ENCODE results near the gene KIFC1.
"Not testable (repeated sequence)": the region's sequence is repeated elsewhere in the genome, so short reads cannot be mapped to it uniquely, and the experiment has no call there.

The KIFC1 gene

GRCh38 chr6:33391278-33391921 lies at the start of gene KIFC1:
Gene KIFC1 (plus strand): TSS chr6:33391823. CDS start chr6:33391986, 163 bp downstream.
- DNase-seq (ENCODE audit: low read depth in 2 of 2): peak; percentile 98 to 99

- not testable (repeated sequence) for DNase-seq (ENCODE audit: low read depth in 2 of 2)
Measured at GRCh38 chr6:33343606-33343952, 48.0 kb upstream of the KIFC1 start.

GRCh38 chr6:33343953-33344611 lies 47.5 kb upstream of the KIFC1 start:
- no peak for DNase-seq (ENCODE audit: low read depth in 2 of 2)

- DNase-seq (ENCODE audit: low read depth in 2 of 2): peak; percentile 32 to 34
Measured at GRCh38 chr6:33344701-33345697, 46.6 kb upstream of the KIFC1 start.

- DNase-seq (ENCODE audit: low read depth in 2 of 2): not testable (repeated sequence)
Measured at GRCh38 chr6:33346972-33347371, 44.7 kb upstream of the KIFC1 start.

- no peak for DNase-seq (ENCODE audit: low read depth in 2 of 2)
Measured at GRCh38 chr6:33347816-33348215, 43.8 kb upstream of the KIFC1 start.

GRCh38 chr6:33355860-33356259 lies 35.8 kb upstream of the KIFC1 start:
- DNase-seq (ENCODE audit: low read depth in 2 of 2): not testable (repeated sequence)

GRCh38 chr6:33356295-33356694 lies 35.3 kb upstream of the KIFC1 start:
- no peak for DNase-seq (ENCODE audit: low read depth in 2 of 2)

- DNase-seq (ENCODE audit: low read depth in 2 of 2): not testable (repeated sequence)
Measured at GRCh38 chr6:33357160-33357871, 34.3 kb upstream of the KIFC1 start.

- no peak for DNase-seq (ENCODE audit: low read depth in 2 of 2)
Measured at GRCh38 chr6:33359331-33359730, 32.3 kb upstream of the KIFC1 start.

- not testable (repeated sequence) for DNase-seq (ENCODE audit: low read depth in 2 of 2)
Measured at GRCh38 chr6:33363486-33363885, 28.1 kb upstream of the KIFC1 start.

GRCh38 chr6:33364475-33365205 lies 27.0 kb upstream of the KIFC1 start:
- DNase-seq (ENCODE audit: low read depth in 2 of 2): not testable (repeated sequence)

GRCh38 chr6:33365206-33365971 lies 26.2 kb upstream of the KIFC1 start:
- DNase-seq (ENCODE audit: low read depth in 2 of 2): not testable (repeated sequence)

- no peak for DNase-seq (ENCODE audit: low read depth in 2 of 2)
Measured at GRCh38 chr6:33367009-33367714, 24.5 kb upstream of the KIFC1 start.

- not testable (repeated sequence) for DNase-seq (ENCODE audit: low read depth in 2 of 2)
Measured at GRCh38 chr6:33367715-33368025, 24.0 kb upstream of the KIFC1 start.

- DNase-seq (ENCODE audit: low read depth in 2 of 2): not testable (repeated sequence)
Measured at GRCh38 chr6:33371901-33372300, 19.7 kb upstream of the KIFC1 start.

GRCh38 chr6:33372526-33373123 lies 19.0 kb upstream of the KIFC1 start:
- no peak for DNase-seq (ENCODE audit: low read depth in 2 of 2)

- no peak for DNase-seq (ENCODE audit: low read depth in 2 of 2)
Measured at GRCh38 chr6:33373960-33374910, 17.4 kb upstream of the KIFC1 start.

Data from stimulated activated CD8-positive, alpha-beta memory T cell treated with anti-CD3 and anti-CD28 coated beads, Interleukin-15, amount 100 ng/mL, for 48 hours (primary cell).